ENCODE data around the gene TNS3. TPM values are rescaled to one million over a fixed set of nuclear protein-coding genes. Genes with fewer than 3 reads are reported as not detected.
"Not testable (repeated sequence)": the region's sequence is repeated elsewhere in the genome, so short reads cannot be mapped to it uniquely, and the experiment has no call there.

Gene TNS3
- total RNA-seq, 1 donor from 2014 or later, result 210 TPM

- DNase-seq (ENCODE audit: low read depth), result no peak
Observed at GRCh38 chr7:47472444-47473157, 109.3 kb downstream of the TNS3 start.

- DNase-seq (ENCODE audit: low read depth), result no peak
Observed at GRCh38 chr7:47471831-47472230, 110.1 kb downstream of the TNS3 start.

- no peak for DNase-seq (ENCODE audit: low read depth)
Observed at GRCh38 chr7:47471358-47471703, 110.6 kb downstream of the TNS3 start.

- peak; percentile 98 for DNase-seq (ENCODE audit: low read depth)
Observed at GRCh38 chr7:47470567-47471357, 111.1 kb downstream of the TNS3 start.

GRCh38 chr7:47469846-47470245 is 112.1 kb downstream of the TNS3 start:
- DNase-seq (ENCODE audit: low read depth), result not testable (repeated sequence)

GRCh38 chr7:47466832-47467231 is 115.1 kb downstream of the TNS3 start:
- no peak for DNase-seq (ENCODE audit: low read depth)

GRCh38 chr7:47465191-47465590 is 116.7 kb downstream of the TNS3 start:
- DNase-seq (ENCODE audit: low read depth), result no peak

- no peak for DNase-seq (ENCODE audit: low read depth)
Observed at GRCh38 chr7:47464266-47464665, 117.6 kb downstream of the TNS3 start.

- DNase-seq (ENCODE audit: low read depth), result no peak
Observed at GRCh38 chr7:47461746-47462145, 120.2 kb downstream of the TNS3 start.

- DNase-seq (ENCODE audit: low read depth), result no peak
Observed at GRCh38 chr7:47461161-47461560, 120.8 kb downstream of the TNS3 start.

- DNase-seq (ENCODE audit: low read depth), result no peak
Observed at GRCh38 chr7:47460251-47460989, 121.5 kb downstream of the TNS3 start.

- DNase-seq (ENCODE audit: low read depth), result no peak
Observed at GRCh38 chr7:47458486-47458885, 123.4 kb downstream of the TNS3 start.

GRCh38 chr7:47458057-47458456 is 123.9 kb downstream of the TNS3 start:
- peak; percentile 65 for DNase-seq (ENCODE audit: low read depth)

- no peak for DNase-seq (ENCODE audit: low read depth)
Observed at GRCh38 chr7:47456210-47456955, 125.5 kb downstream of the TNS3 start.

- DNase-seq (ENCODE audit: low read depth), result no peak
Observed at GRCh38 chr7:47455872-47456185, 126.1 kb downstream of the TNS3 start.

- DNase-seq (ENCODE audit: low read depth), result no peak
Observed at GRCh38 chr7:47454974-47455871, 126.7 kb downstream of the TNS3 start.

- no peak for DNase-seq (ENCODE audit: low read depth)
Observed at GRCh38 chr7:47454069-47454973, 127.6 kb downstream of the TNS3 start.

GRCh38 chr7:47453093-47454061 is 128.5 kb downstream of the TNS3 start:
- peak; percentile 83 for DNase-seq (ENCODE audit: low read depth)

GRCh38 chr7:47452715-47453092 is 129.2 kb downstream of the TNS3 start:
- DNase-seq (ENCODE audit: low read depth), result no peak

Measured in renal cortical epithelial cell (primary cell).